Upper lobe of left lung (tissue), 6 donors: ENCODE measurements around the gene ATXN7. TPM values are rescaled to one million over a fixed set of nuclear protein-coding genes. Genes with fewer than 3 reads are reported as not detected.

ENCODE experiments used
- ATAC-seq, 2 donors: fragments of 200-7000 bp; cut with Tn5 transposase; one replicate each; pipeline ENCODE4 v1.9.1; 2022; ENCODE audit warnings: mild to moderate bottlenecking in 2 of 2, moderate library complexity in 2 of 2; ENCODE audit not compliant: low FRiP score in 2 of 2
- DNase-seq, 2 donors: peaks; one replicate each; pipeline ENCODE4 v3.0.0-alpha.2; 2019 to 2020
- H3K27ac ChIP-seq, 4 donors: fragments of 200-600 bp; sonication (generic); one replicate each; pipeline ENCODE4 v1.5.1; 2016 to 2019
- H3K27me3 ChIP-seq, 4 donors: fragments of 200-600 bp; sonication (generic); one replicate each; pipeline ENCODE4 v1.5.1; 2017 to 2019
- H3K36me3 ChIP-seq, 4 donors: fragments of 200-600 bp; sonication (generic); one replicate each; pipeline ENCODE4 v1.5.1; 2016 to 2019
- H3K4me1 ChIP-seq, 4 donors: fragments of 200-600 bp; sonication (generic); one replicate each; pipeline ENCODE4 v1.5.1; 2018 to 2019
- H3K4me3 ChIP-seq, 4 donors: fragments of 200-600 bp; sonication (generic); one replicate each; pipeline ENCODE4 v1.5.1; 2017 to 2019; ENCODE audit warnings: mild to moderate bottlenecking in 2 of 4, moderate library complexity in 1 of 4
- H3K9me3 ChIP-seq, 4 donors: fragments of 200-600 bp; sonication (generic); one replicate each; pipeline ENCODE4 v1.5.1; 2018 to 2019
- EP300 ChIP-seq, 4 donors: sonication (generic); formaldehyde crosslinking; IDR thresholded peaks; one replicate each; pipeline ENCODE4 v1.5.1; 2017; ENCODE audit warnings: antibody characterized with exemption in 4 of 4, control low read depth in 2 of 4
- POLR2A ChIP-seq, 4 donors: fragments of 450-650 bp; IDR thresholded peaks; one replicate each; pipeline ENCODE4 v1.5.1; 2016 to 2017; ENCODE audit warnings: antibody characterized with exemption in 4 of 4, mild to moderate bottlenecking in 2 of 4
- POLR2AphosphoS5 ChIP-seq, 2 donors: sonication (generic); formaldehyde crosslinking; IDR thresholded peaks; one replicate each; pipeline ENCODE4 v1.5.1; 2017; ENCODE audit warnings: antibody characterized with exemption in 2 of 2
- WGBS, 2 donors: methylation state at CpG; one replicate each; pipeline ENCODE4 v1.1.5; 2017 to 2018; 5-methylcytosine and 5-hydroxymethylcytosine counted together
- total RNA-seq, 6 donors: library from RNA; depleted of rRNA in 4 of 6; stranded (reverse); fragments of >200 nt in 4 of 6; gene quantifications; one replicate each; pipeline versions ENCODE4 v1.1.0 to v1.2.1, GENCODE V29; 2016 to 2021
- TF ChIP-seq, protein P1 (sequence below), 6 experiments: fragments of 450-650 bp in 4 of 6; fragments of 200-600 bp in 2 of 6; sonication (generic) in 2 of 6; IDR thresholded peaks; one replicate each; pipeline ENCODE4 v1.5.1; 2016 to 2019; ENCODE audit warnings: antibody characterized with exemption in 6 of 6
- donor health status: DM: no; HTN: no; CAD: no; lungs with moderate emphysema.
- donor health status: DM: no; HTN: yes; CAD: no; lungs with severe emphysema.

Gene ATXN7
- total RNA-seq, 6 donors from 2014 or later: 29.5 to 83.8 (median 42.3) TPM

DNA sequence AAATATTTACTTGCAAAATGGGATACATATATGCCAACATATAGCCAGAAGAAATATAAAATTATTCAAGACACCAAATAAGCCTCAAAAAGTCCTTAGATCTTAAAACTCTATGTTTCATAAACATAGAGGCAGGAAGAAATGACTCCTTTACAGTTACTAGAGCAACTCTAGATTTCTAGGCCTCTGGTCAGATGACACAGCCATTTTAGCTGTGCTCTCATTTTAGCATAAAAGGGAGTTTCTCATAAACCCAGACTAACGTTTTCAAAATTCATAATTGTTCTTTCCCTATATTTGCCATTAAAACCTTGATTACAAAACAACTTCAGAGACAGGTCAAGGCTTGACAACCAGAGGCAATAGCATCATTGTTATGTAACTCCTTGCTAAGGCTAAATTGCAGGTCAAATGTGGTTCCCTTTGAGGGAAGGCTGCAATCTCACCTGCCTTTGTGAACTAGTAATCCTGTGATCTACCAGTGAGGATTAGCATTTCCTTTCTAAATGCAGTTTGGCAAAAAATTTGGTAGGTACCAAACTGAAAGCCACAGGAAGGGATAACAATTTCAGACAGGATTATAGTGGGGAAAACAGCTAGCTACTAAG, 8.2 kb upstream of the ATXN7 start:
- H3K4me1 ChIP-seq: no peaks in the 10 kb centered on the region
- H3K27ac ChIP-seq: no peak overlapping the region
- no peak for ATAC-seq
- DNase-seq: no peak
- TF ChIP-seq POLR2A (IDR thresholded peaks at IDR 0.05) (no peak), EP300 (IDR thresholded peaks at IDR 0.05) (no peak), POLR2AphosphoS5 (IDR thresholded peaks at IDR 0.05) (no peak)
- TF ChIP-seq, protein P1, sequence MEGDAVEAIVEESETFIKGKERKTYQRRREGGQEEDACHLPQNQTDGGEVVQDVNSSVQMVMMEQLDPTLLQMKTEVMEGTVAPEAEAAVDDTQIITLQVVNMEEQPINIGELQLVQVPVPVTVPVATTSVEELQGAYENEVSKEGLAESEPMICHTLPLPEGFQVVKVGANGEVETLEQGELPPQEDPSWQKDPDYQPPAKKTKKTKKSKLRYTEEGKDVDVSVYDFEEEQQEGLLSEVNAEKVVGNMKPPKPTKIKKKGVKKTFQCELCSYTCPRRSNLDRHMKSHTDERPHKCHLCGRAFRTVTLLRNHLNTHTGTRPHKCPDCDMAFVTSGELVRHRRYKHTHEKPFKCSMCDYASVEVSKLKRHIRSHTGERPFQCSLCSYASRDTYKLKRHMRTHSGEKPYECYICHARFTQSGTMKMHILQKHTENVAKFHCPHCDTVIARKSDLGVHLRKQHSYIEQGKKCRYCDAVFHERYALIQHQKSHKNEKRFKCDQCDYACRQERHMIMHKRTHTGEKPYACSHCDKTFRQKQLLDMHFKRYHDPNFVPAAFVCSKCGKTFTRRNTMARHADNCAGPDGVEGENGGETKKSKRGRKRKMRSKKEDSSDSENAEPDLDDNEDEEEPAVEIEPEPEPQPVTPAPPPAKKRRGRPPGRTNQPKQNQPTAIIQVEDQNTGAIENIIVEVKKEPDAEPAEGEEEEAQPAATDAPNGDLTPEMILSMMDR (IDR thresholded peaks at IDR 0.05): no peak
- H3K36me3 ChIP-seq: no peaks in the 10 kb centered on the region
- H3K9me3 ChIP-seq: no peaks in the 10 kb centered on the region
- 46 to 47% methylated on average over 1 of the region's 1 CpG for WGBS, 2 donors
- H3K4me3 ChIP-seq: no peak overlapping the region
- H3K27me3 ChIP-seq: no peaks in the 10 kb centered on the region

DNA sequence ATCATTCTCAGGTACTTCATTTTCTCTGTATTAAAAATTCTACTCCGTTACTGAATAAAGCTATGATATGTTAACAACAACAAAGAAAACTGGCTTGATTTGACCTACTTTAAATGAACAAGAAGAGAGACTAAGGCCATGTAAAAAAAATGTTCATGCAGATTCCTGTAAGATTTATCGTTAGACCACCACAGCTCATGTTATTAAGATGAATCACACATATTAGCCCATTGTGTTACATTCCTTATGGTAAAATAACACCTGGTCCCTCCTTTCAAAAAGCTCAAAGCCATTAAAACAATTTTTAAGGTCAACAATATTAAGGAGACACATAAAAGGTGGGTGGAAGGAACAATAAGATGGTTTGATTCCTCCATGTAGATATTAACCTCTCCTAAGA, 6.4 kb upstream of the ATXN7 start:
- Histone ChIP-seq H3K4me3 (no peak overlapping the region), H3K4me1 (peaks cover 0 to 8% (median 5%) of the 10 kb centered on the region in 4 donors), H3K27ac (no peak overlapping the region), H3K9me3 (no peaks in the 10 kb centered on the region), H3K36me3 (no peaks in the 10 kb centered on the region), H3K27me3 (no peaks in the 10 kb centered on the region)
- no peak for DNase-seq
- 92 to 94% methylated on average over 2 of the region's 2 CpGs for WGBS, 2 donors
- ATAC-seq: no peak
- TF ChIP-seq POLR2AphosphoS5 (IDR thresholded peaks at IDR 0.05) (no peak), EP300 (IDR thresholded peaks at IDR 0.05) (no peak), POLR2A (IDR thresholded peaks at IDR 0.05) (no peak)
- TF ChIP-seq, protein P1 (IDR thresholded peaks at IDR 0.05): no peak

DNA sequence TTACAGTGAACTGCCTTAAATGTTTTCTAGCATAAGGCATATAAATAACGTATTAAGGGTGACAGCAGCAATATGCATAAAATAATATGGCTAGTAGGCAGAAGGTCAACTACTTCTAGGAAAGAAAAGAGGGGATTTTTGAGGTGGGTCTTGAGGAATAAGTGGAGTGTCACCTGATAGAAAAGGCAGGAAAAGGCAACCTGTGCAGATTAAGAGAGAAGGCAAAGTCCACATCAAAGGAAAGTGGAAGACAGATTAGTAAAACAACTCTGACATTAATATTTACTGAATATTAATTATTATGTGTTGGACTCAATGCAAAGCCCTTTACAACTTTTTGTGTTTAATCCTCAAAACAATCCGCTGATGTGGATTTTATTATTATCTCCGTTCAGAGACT, 2.9 kb upstream of the ATXN7 start:
- Histone ChIP-seq H3K27ac (no peak overlapping the region), H3K4me3 (no peak overlapping the region), H3K4me1 (peaks cover 7 to 19% (median 15%) of the 10 kb centered on the region in 4 donors), H3K36me3 (no peaks in the 10 kb centered on the region), H3K27me3 (no peaks in the 10 kb centered on the region), H3K9me3 (no peaks in the 10 kb centered on the region)
- 81 to 84% methylated on average over 3 of the region's 3 CpGs for whole genome bisulfite sequencing, 2 donors
- ATAC-seq: no peak
- no peak for DNase-seq
- TF ChIP-seq EP300 (IDR thresholded peaks at IDR 0.05) (no peak), POLR2A (IDR thresholded peaks at IDR 0.05) (no peak), POLR2AphosphoS5 (IDR thresholded peaks at IDR 0.05) (no peak)
- TF ChIP-seq, protein P1 (IDR thresholded peaks at IDR 0.05): no peak

DNA sequence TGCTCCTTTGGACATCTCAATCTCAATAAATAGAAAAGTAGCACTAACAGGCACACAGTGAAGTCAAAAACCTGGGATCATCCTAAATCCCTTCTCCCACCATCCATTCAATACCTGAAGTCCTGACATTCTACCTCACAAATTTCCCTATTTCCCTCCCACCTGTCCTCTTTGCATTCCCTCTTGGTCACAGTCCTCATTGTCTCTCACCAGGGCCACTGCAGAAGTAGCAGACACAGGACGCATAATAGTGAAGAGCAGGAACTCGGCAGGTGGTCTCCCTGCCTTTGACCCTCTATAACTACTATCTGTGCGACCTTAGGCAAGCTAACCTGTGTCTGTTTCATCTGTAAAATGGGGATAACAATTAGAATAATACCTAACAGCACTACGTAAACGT, 2.4 kb upstream of the ATXN7 start:
- Histone ChIP-seq H3K4me1 (peaks cover 7 to 19% (median 15%) of the 10 kb centered on the region in 4 donors), H3K27me3 (no peaks in the 10 kb centered on the region), H3K9me3 (no peaks in the 10 kb centered on the region), H3K4me3 (no peak overlapping the region), H3K36me3 (no peaks in the 10 kb centered on the region), H3K27ac (no peak overlapping the region)
- TF ChIP-seq POLR2A (IDR thresholded peaks at IDR 0.05): no peak
- TF ChIP-seq EP300 (IDR thresholded peaks at IDR 0.05): no peak
- TF ChIP-seq, protein P1 (IDR thresholded peaks at IDR 0.05): no peak
- TF ChIP-seq POLR2AphosphoS5 (IDR thresholded peaks at IDR 0.05): no peak
- DNase-seq (no peak), ATAC-seq (no peak)
- 86 to 94% methylated on average over 5 of the region's 5 CpGs for WGBS, 2 donors

DNA sequence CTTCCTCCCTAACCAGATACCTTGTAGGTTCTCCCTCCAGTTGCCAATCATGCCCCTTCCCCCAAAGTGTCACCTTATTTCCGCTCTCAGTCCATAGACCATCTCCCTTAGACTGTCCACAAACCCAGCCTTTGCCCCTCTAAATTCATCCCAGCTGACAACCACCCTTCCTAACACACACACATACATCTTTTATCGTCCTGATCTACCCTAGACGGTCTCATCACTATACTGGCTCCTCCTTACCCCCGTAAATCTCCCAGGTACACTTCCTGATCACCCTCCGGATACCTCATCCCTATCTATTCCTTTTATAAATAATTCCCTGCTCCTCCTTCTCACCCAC, 890 bp upstream of the ATXN7 start:
- peak overlapping the region in 3 of 4 donors; percentile 89 to 99 (median 96) for H3K4me3 ChIP-seq
- peak overlapping the region; percentile 85 to 99 (median 92) for H3K27ac ChIP-seq
- DNase-seq: no peak
- no peak for ATAC-seq
- WGBS, 2 donors: 28 to 29% methylated on average over 5 of the region's 5 CpGs
- H3K27me3 ChIP-seq: no peaks in the 10 kb centered on the region
- TF ChIP-seq POLR2AphosphoS5 (IDR thresholded peaks at IDR 0.05) (no peak), EP300 (IDR thresholded peaks at IDR 0.05) (no peak), POLR2A (IDR thresholded peaks at IDR 0.05) (no peak)
- TF ChIP-seq, protein P1 (IDR thresholded peaks at IDR 0.05): no peak
- H3K9me3 ChIP-seq: no peaks in the 10 kb centered on the region
- no peaks in the 10 kb centered on the region for H3K36me3 ChIP-seq
- peaks cover 7 to 19% (median 15%) of the 10 kb centered on the region in 4 donors for H3K4me1 ChIP-seq
